IgD-negative memory B cell (primary cell): ENCODE measurements around the gene SALL3. TPM values are rescaled to one million over a fixed set of nuclear protein-coding genes. Genes with fewer than 3 reads are reported as not detected.
"Not testable (repeated sequence)": the region's sequence is repeated elsewhere in the genome, so short reads cannot be mapped to it uniquely, and the experiment has no call there.

Experiments
- H3K27ac Mint-ChIP-seq, 3 donors: one replicate each; pipeline ENCODE4 v1.8.0; 2020 to 2022; ENCODE audit warnings: mild to moderate bottlenecking in 3 of 3, mixed read lengths in 3 of 3, moderate library complexity in 1 of 3
- H3K27me3 Mint-ChIP-seq: one replicate; pipeline ENCODE4 v1.8.0; 2021; ENCODE audit warnings: mixed read lengths
- H3K36me3 Mint-ChIP-seq: one replicate; pipeline ENCODE4 v1.8.0; 2020; ENCODE audit warnings: mild to moderate bottlenecking, mixed read lengths
- H3K4me1 Mint-ChIP-seq, 3 donors: one replicate each; pipeline ENCODE4 v1.8.0; 2020 to 2022; ENCODE audit warnings: mixed read lengths in 3 of 3, mild to moderate bottlenecking in 1 of 3
- H3K4me3 Mint-ChIP-seq, 4 donors: one replicate each; pipeline ENCODE4 v1.8.0; 2020 to 2022; ENCODE audit warnings: mild to moderate bottlenecking in 4 of 4, mixed read lengths in 4 of 4, moderate library complexity in 3 of 4
- H3K9me3 Mint-ChIP-seq, 3 donors: one replicate each; pipeline ENCODE4 v1.8.0; 2020 to 2021; ENCODE audit warnings: mixed read lengths in 3 of 3, mild to moderate bottlenecking in 1 of 3
- polyA plus RNA-seq: library from polyadenylated mRNA; unstranded; fragments of 300-500 nt; fragmentation: Illumina TruSeq; gene quantifications from one replicate; pipeline ENCODE4 v1.2.3, GENCODE V29; 2021

Gene SALL3
- polyA plus RNA-seq, result not detected

DNA sequence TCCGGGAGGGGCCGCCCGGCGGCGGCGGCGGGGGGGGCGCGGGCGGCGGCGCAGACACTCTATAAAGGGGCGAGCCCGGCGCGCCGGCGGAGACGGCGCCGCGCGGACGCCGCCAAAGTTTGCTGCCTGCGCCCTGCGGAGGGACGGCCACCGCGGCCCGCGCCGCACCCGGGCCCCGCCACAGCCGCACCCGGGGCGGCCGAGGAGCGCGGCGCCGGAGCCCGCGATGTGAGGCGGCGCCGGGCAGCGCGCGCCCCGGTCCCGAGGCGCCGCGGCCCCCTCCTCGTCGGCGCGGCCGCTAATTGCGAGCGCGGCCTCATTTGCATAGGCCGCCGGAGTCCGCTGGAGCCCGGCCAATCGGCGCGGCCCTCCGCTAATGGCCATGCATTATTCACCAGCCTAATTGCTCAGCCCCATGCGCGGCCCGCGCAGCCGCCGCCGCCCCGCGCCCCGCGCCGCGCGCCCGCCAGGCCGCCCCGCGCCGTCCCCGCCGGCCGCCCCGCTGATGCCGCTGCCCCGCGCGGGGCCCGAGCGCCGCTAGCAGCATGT is at the start of gene SALL3:
TSS of gene SALL3 (plus strand) at position 89 of the 549 bp plus-strand sequence. CDS start at position 546, 457 bp downstream.
- no peaks in the 10 kb centered on the region for H3K9me3 Mint-ChIP-seq
- H3K4me3 Mint-ChIP-seq, result no peak within 1 kb of the TSS

DNA sequence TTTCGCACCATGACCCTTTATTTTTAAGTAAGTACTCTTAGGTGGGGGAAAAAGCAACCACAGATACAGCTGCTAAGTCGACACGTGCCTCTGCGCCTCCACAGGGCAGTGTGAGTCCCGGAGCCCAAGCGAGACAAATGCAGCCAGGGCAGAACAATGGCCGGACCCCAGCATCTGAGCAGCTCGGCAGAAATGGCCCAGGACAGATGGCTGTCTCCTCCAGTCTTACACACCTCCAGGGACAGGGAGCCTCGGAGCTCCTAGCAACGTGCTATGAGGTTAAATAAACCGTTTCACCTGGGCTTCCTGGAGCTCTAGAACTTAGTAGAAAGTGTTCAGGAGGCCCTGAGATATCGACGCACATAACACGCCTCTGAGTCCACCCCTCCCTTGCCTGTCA is 47.3 kb upstream of the SALL3 start:
- H3K27me3 Mint-ChIP-seq, result no peaks in the 10 kb centered on the region
- no peak overlapping the region for H3K4me3 Mint-ChIP-seq
- no peaks in the 10 kb centered on the region for H3K9me3 Mint-ChIP-seq
- peaks cover 0 to 1% (median 0%) of the 10 kb centered on the region in 3 donors for H3K4me1 Mint-ChIP-seq
- H3K36me3 Mint-ChIP-seq, result no peaks in the 10 kb centered on the region
- no peak overlapping the region for H3K27ac Mint-ChIP-seq

More for the DNA sequence above, at the start of gene SALL3:
- no peaks in the 10 kb centered on the region for H3K36me3 Mint-ChIP-seq
- peaks cover 0 to 8% (median 4%) of the 10 kb centered on the region in 3 donors for H3K4me1 Mint-ChIP-seq
- no peak within 1 kb of the TSS for H3K27ac Mint-ChIP-seq
- peaks cover 44% of the 10 kb centered on the region for H3K27me3 Mint-ChIP-seq

DNA sequence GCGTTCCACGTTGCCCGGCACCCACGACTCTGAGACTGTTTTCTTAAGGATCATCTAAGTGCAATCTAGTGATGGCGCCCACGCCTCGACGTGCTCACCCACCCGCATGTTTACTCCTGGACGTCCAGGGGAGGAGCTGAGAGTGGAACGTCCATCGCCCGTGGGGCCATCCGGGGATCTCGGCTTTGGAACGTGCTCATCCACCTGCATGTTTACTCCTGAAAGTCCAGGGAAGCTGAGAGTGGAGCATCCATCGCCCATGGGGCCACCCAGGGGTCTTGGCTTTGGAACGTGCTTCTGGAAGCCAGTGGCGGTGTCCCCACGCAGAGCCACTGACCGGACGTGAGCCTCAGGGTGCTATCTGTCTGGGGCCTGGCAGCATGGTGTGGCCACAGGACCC is 45.6 kb upstream of the SALL3 start:
- Mint-ChIP-seq H3K36me3 (no peaks in the 10 kb centered on the region), H3K9me3 (no peaks in the 10 kb centered on the region), H3K27me3 (no peaks in the 10 kb centered on the region), H3K27ac (no peak overlapping the region), H3K4me1 (peaks cover 0 to 1% (median 0%) of the 10 kb centered on the region in 3 donors), H3K4me3 (no peak overlapping the region)

DNA sequence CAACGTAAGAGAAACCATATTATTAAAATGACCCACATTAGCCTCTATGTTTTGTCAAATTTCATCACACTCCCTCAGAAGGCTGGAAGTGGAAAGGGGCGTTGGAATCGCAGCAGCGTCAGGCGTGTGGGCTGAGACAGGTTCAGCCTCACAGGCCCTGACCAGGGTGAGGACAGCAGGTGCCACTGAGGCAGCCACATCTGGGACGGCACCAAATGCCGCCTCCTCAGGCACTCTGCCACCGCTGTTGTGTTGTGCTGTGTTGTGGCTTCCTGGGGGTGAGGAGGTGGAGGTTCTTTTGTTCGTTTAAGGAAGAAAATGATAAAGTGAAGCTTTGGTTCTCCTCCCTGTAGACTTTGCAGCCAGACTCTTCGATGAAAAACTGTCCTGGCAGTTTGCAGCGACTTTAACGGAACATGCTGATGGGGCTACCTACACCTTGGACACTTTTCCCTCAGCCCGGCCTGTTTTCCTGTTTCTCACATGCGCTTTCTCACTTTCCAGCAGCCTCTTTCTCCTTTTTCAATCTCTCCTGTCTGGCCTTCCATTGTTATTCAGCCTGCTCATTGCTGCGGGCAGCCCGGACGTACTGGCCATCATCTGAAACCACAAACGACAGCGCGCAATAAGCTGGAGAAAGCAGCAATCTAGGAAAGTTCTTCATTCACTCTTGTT is 44.9 kb upstream of the SALL3 start:
- Mint-ChIP-seq H3K27me3 (no peaks in the 10 kb centered on the region), H3K36me3 (no peaks in the 10 kb centered on the region), H3K4me1 (peaks cover 0 to 1% (median 0%) of the 10 kb centered on the region in 3 donors), H3K4me3 (no peak overlapping the region), H3K27ac (no peak overlapping the region), H3K9me3 (no peaks in the 10 kb centered on the region)

DNA sequence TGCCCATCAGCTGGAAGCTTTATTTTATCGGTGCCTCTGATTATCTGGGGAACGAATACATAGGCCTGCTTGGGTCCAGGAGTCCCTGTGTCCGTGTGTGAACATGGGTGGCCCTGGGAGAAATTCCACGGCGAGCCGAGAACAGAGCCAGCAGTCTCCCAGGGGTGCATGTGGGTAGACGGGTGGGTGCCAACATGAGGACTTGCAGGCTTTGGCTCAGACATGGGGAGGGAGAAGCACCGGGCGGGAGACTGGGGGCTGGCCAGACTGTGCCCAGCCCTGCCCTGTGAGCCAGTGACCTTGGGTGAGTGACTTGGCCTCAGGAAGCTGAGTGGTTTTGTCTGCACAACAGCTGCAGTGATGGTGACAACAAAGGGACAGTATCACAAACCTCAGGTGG is 44.2 kb upstream of the SALL3 start:
- Mint-ChIP-seq H3K4me1 (peaks cover 0 to 1% (median 0%) of the 10 kb centered on the region in 3 donors), H3K27me3 (no peaks in the 10 kb centered on the region), H3K27ac (no peak overlapping the region), H3K9me3 (no peaks in the 10 kb centered on the region), H3K4me3 (no peak overlapping the region), H3K36me3 (no peaks in the 10 kb centered on the region)

DNA sequence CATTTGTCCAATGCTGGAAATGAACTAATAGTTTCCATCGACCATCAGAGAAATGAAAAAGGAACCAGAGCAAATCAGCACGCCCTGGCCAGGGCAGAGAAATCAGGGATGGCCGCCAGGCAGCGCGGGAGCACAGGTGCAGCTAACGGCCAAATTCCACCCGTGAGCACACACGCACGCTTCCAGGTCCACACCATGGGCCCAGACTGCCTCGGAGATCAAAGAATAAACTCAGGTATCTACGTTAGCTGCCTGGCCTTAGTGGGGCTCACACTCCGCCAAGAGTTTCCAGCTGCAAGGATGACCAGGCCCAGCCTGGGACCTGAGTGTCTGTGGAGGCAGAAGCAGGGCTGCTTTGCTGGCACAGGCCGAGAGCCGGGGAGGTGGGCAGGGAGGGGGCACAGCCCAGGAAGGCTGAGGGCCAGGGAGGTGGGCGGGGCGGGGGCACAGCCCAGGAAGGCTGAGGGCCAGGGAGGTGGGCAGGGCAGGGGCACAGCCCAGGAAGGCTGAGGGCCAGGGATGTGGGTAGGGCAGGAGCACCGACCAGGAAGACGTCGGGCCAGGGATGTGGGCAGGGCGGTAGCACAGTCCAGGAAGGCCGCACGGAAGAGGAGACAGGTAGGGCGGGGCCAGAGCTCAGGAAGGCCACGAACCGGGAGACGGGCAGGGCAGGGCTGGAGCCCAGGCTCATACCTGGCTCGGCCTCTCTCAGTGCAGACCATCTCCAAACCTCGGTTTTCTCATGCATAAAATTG is 43.2 kb upstream of the SALL3 start:
- H3K4me3 Mint-ChIP-seq, result peak overlapping the region in 1 of 4 donors; percentile 28
- H3K4me1 Mint-ChIP-seq, result peaks cover 0 to 1% (median 0%) of the 10 kb centered on the region in 3 donors
- no peaks in the 10 kb centered on the region for H3K36me3 Mint-ChIP-seq
- no peaks in the 10 kb centered on the region for H3K27me3 Mint-ChIP-seq
- H3K9me3 Mint-ChIP-seq, result no peaks in the 10 kb centered on the region
- H3K27ac Mint-ChIP-seq, result no peak overlapping the region

DNA sequence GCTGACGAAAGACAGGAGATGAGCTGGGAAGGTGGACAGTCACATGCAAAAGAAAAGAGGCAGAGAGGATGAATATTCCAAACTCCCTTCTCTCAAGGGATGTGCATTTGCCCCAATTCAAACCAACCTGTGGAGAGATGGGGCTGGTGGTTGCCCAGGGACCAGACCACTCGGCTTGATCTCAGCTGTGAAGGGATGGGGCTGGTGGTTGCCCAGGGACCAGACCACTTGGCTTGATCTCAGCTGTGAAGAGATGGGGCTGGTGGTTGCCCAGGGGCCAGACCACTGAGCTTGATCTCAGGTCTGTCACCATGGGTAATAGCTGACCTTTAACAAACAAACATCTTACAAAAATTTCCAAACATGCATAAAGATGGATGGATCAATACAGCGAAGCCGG is 42.5 kb upstream of the SALL3 start:
- Mint-ChIP-seq H3K27me3 (no peaks in the 10 kb centered on the region), H3K4me3 (no peak overlapping the region), H3K9me3 (no peaks in the 10 kb centered on the region), H3K4me1 (peaks cover 0 to 1% (median 0%) of the 10 kb centered on the region in 3 donors), H3K27ac (no peak overlapping the region), H3K36me3 (no peaks in the 10 kb centered on the region)

DNA sequence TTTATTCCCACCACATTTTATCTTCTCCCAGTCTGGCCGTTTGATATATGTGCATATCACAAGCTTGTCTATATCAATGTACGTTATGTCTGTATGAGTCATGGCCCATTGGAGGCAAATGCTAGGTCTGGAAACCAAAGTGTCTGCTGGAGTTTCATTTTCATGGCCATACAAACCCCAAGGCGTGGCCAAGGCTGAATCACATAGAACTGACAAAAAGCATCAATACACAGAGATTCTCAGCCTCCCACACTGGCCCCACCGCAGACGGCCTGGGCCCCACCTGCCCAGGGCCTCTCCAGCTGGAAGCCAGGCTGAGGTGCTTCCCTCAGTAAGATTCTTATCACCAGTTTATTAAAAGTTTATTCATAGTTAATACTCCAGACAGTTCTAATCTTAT is 40.5 kb upstream of the SALL3 start:
- no peaks in the 10 kb centered on the region for H3K36me3 Mint-ChIP-seq
- peaks cover 2% of the 10 kb centered on the region for H3K27me3 Mint-ChIP-seq

DNA sequence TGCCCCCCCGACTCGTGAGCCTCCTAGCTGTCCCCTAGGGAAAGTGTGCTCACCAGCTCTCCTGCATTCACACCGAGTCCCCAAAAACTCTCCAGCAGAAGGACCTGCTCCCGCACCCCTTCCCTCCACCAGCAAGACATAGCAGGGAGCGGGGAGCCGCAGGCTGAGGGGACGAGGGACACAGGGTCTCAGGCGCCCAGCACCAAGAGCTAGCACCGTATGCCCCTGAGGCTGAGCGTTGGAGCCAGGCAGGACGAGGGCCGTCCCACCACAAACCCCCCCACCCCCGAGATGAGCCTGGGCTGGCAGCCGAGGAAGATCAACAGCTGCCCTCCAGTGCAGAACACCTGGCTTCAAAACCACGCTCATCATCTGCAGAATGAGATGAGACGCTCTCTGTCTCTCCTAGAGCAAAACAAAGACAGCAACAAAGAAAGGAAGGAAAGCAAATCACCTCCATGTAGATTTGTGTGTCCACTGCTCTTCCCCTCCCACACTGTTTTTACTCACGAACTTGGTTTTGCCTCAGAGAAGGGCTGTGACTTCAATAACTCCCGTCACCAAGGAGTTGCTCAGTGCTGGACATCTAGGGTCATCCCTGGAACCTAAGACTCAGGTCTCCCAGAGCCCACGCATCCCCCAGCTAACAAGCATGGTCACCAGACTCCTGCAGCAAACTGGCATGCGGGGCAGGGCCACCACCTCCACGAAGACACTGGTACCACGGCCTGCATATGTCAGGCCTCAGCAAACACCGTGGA is 39.7 kb upstream of the SALL3 start:
- Mint-ChIP-seq H3K9me3 (no peaks in the 10 kb centered on the region), H3K36me3 (no peaks in the 10 kb centered on the region), H3K4me1 (peaks cover 0 to 1% (median 0%) of the 10 kb centered on the region in 3 donors), H3K27ac (no peak overlapping the region), H3K4me3 (no peak overlapping the region), H3K27me3 (peaks cover 2% of the 10 kb centered on the region)

More for the DNA sequence above, 40.5 kb upstream of the SALL3 start:
- Mint-ChIP-seq H3K27ac (no peak overlapping the region), H3K4me1 (peaks cover 0 to 1% (median 0%) of the 10 kb centered on the region in 3 donors), H3K9me3 (no peaks in the 10 kb centered on the region), H3K4me3 (peak overlapping the region in 1 of 4 donors; percentile 13)

DNA sequence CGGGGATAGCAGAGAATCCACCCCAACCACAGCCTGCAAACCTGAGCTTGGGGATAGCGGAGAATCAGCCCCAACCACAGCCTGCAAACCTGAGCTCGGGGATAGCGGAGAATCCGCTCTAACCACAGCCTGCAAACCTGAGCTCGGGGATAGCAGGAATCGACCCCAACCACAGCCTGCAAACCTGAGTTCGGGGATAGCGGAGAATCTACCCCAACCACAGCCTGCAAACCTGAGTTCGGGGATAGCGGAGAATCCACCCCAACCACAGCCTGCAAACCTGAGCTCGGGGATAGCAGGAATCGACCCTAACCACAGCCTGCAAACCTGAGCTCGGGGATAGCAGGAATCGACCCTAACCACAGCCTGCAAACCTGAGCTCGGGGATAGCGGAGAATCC is 37.4 kb upstream of the SALL3 start:
- not testable (repeated sequence) for H3K27me3 Mint-ChIP-seq, H3K4me1 Mint-ChIP-seq, H3K4me3 Mint-ChIP-seq, H3K27ac Mint-ChIP-seq, H3K9me3 Mint-ChIP-seq, H3K36me3 Mint-ChIP-seq

DNA sequence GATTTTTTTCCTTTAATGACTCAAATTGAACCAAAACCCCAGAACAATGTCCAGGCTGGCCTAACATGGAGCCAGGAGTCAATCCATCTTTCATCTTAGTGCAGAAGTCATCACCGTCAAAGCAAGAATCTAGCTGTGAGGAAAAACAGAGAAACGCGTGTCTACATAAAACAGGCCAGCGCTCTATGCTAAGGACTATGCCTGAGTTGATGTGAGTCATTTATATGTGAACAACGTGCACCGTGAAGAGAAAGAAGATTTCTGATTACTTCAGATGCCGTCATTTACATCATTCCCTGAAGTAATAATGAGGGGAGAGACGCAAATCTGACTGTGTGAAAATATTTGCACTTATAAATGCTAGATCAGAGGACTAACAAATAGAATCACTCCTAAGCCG is 34.0 kb upstream of the SALL3 start:
- no peaks in the 10 kb centered on the region for H3K9me3 Mint-ChIP-seq
- H3K4me1 Mint-ChIP-seq, result no peaks in the 10 kb centered on the region
- no peaks in the 10 kb centered on the region for H3K36me3 Mint-ChIP-seq
- no peak overlapping the region for H3K27ac Mint-ChIP-seq
- no peak overlapping the region for H3K4me3 Mint-ChIP-seq
- H3K27me3 Mint-ChIP-seq, result peaks cover 2% of the 10 kb centered on the region

DNA sequence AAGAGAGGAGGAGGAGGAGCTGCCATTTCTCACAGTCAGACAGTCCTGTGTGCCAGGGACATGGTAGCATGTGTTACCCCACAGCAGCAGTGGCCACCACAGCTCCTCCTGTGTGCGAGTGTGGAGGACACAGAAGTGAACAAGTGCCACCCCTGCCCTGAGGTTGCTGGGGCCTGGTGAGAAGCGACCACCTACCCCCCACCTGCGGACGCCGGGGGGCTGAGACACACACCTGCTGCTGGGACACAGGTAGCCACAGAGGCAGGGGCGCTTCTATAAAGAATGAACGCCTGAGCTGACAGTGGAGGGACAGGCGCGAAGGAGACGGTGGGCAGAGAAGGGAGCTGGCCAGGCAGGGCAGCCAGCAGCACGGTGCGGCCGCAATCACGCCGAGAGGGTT is 32.3 kb upstream of the SALL3 start:
- Mint-ChIP-seq H3K4me1 (no peaks in the 10 kb centered on the region), H3K4me3 (no peak overlapping the region), H3K9me3 (peaks cover 3 to 8% (median 4%) of the 10 kb centered on the region in 3 donors), H3K27me3 (peaks cover 2% of the 10 kb centered on the region), H3K27ac (no peak overlapping the region), H3K36me3 (no peaks in the 10 kb centered on the region)

DNA sequence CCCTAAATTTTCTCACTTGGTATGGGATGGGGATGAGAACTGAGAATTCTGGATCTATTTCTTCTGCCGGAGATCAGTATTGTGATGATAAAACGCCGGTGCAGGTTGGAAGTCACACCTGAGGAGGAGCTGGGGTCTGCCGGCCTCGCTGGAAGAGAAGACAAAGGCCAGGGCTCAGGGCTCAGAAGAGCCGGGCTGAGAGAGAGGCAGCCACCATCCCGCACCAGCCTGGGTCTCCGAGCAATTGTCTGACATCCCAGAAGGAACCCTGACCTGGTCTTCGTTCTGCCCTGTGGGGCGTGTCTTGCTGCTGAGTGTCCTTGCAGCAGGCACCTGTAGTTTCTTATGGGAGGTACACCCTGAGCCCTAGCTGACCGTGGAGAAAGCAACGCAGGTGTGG is 31.4 kb upstream of the SALL3 start:
- H3K27me3 Mint-ChIP-seq, result peaks cover 2% of the 10 kb centered on the region
- H3K36me3 Mint-ChIP-seq, result no peaks in the 10 kb centered on the region
- H3K27ac Mint-ChIP-seq, result no peak overlapping the region
- peaks cover 3 to 8% (median 4%) of the 10 kb centered on the region in 3 donors for H3K9me3 Mint-ChIP-seq
- H3K4me3 Mint-ChIP-seq, result no peak overlapping the region
- no peaks in the 10 kb centered on the region for H3K4me1 Mint-ChIP-seq

DNA sequence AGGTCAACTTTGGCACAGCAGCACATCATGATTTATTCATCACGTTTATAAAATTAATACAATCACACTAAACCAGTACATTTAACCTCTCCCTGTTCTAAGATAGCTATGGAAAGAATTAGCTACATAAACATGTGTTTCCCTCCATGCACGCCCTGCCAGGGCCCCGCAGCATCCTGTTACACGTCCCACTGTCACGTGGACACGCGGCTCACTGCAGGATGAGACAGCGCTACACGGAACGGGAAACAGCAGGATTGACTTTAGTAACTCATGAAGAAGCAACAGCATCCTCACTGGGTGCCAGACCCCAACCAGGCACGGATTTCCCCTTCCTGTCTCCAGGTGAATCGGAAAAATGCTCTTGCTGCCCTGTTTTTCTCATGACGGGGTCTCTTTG is 30.9 kb upstream of the SALL3 start:
- Mint-ChIP-seq H3K36me3 (no peaks in the 10 kb centered on the region), H3K9me3 (peaks cover 5 to 10% (median 9%) of the 10 kb centered on the region in 3 donors), H3K4me3 (no peak overlapping the region), H3K27ac (no peak overlapping the region), H3K4me1 (no peaks in the 10 kb centered on the region), H3K27me3 (no peaks in the 10 kb centered on the region)

DNA sequence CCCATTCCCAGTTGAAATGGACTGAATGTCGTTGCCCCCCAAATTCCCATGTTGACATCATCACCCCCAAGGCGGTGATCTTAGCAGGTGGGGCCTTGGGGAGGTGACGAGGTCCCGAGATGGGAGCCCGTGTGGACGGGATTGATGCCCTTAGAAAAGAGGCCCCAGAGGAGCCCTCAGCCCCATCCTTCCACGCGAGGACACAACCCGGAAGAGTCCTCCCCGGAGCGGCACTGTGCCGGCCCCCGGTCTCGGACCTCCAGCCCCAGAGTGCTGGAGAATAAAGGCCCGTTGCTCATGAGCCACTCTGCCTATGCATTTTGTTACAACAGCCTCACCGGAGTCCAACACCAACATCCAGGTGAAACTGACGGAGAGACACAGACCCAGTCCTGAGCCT is 30.4 kb upstream of the SALL3 start:
- Mint-ChIP-seq H3K36me3 (no peaks in the 10 kb centered on the region), H3K27me3 (no peaks in the 10 kb centered on the region), H3K4me1 (no peaks in the 10 kb centered on the region), H3K27ac (no peak overlapping the region), H3K4me3 (no peak overlapping the region), H3K9me3 (peaks cover 5 to 11% (median 10%) of the 10 kb centered on the region in 3 donors)
